ENCODE data around the gene RNGTT.

DNA sequence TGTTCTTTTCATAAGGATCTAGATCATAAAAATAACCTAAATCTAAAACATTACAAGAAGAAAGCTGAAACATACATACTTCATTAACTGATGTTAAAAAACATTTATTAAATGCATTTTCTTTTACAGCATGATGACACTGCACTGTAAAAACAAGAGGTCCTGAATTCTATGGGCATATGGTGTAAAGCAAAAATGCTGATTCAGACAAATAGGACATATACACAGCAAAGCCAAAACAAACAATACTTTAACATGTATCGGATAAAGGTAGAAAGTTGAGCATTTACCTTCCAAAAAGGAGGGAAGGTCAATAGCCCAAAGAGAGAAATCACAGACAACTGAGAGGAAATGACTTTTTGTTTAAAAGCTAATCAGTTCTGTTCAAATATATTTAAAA is 221.5 kb downstream of the RNGTT start:
- TF ChIP-seq, protein P1, sequence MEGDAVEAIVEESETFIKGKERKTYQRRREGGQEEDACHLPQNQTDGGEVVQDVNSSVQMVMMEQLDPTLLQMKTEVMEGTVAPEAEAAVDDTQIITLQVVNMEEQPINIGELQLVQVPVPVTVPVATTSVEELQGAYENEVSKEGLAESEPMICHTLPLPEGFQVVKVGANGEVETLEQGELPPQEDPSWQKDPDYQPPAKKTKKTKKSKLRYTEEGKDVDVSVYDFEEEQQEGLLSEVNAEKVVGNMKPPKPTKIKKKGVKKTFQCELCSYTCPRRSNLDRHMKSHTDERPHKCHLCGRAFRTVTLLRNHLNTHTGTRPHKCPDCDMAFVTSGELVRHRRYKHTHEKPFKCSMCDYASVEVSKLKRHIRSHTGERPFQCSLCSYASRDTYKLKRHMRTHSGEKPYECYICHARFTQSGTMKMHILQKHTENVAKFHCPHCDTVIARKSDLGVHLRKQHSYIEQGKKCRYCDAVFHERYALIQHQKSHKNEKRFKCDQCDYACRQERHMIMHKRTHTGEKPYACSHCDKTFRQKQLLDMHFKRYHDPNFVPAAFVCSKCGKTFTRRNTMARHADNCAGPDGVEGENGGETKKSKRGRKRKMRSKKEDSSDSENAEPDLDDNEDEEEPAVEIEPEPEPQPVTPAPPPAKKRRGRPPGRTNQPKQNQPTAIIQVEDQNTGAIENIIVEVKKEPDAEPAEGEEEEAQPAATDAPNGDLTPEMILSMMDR (optimal IDR thresholded peaks at IDR 0.05 in 1 of 3, IDR thresholded peaks at IDR 0.05 in 1 of 3, conservative IDR thresholded peaks at IDR 0.05 in 1 of 3; ENCODE audit: extremely low read depth in 1 of 3, insufficient read depth in 2 of 3, low read length in 3 of 3): no peak
- no peak for TF ChIP-seq EZH2 (IDR thresholded peaks at IDR 0.05; ENCODE audit: low read length)
